WTC11 (cell line): ENCODE results near the gene WDR1. TPM values are rescaled to one million over a fixed set of nuclear protein-coding genes. Genes with fewer than 3 reads are reported as not detected.

Experiments used
- ATAC-seq: fragments of 200-7000 bp; cut with Tn5 transposase; 2 replicates; pipeline ENCODE4 v1.10.0; 2021; ENCODE audit warnings: mild to moderate bottlenecking, moderate library complexity
- CTCF ChIA-PET: fragments of 300-600 bp; sonication (Branson Sonifier 250); formaldehyde crosslinking; loops from one replicate; lab custom pipeline; 2021; ENCODE audit warnings: antibody characterized with exemption; lab: Charles Lee
- POLR2A ChIA-PET: fragments of 350-600 bp; sonication (Branson Sonifier 250); formaldehyde crosslinking; loops from one replicate; lab custom pipeline; 2021; ENCODE audit warnings: antibody characterized with exemption; lab: Charles Lee
- DNase-seq: peaks from one replicate; pipeline ENCODE4 v3.0.0; 2021; ENCODE audit warnings: low spot score
- H3K27ac Mint-ChIP-seq: 2 replicates; pipeline ENCODE4 v1.8.0; 2021; ENCODE audit warnings: mixed read lengths
- H3K27me3 Mint-ChIP-seq: 2 replicates; pipeline ENCODE4 v1.8.0; 2021; ENCODE audit warnings: low read depth, mild to moderate bottlenecking, moderate library complexity, mixed read lengths
- H3K36me3 Mint-ChIP-seq: 2 replicates; pipeline ENCODE4 v1.8.0; 2021; ENCODE audit warnings: mixed read lengths
- H3K4me1 Mint-ChIP-seq: 2 replicates; pipeline ENCODE4 v1.8.0; 2022; ENCODE audit warnings: mixed read lengths
- H3K4me3 Mint-ChIP-seq: 2 replicates; pipeline ENCODE4 v1.8.0; 2021; ENCODE audit warnings: mild to moderate bottlenecking, moderate library complexity, mixed read lengths
- H3K9me3 Mint-ChIP-seq: 2 replicates; pipeline ENCODE4 v1.8.0; 2021; ENCODE audit warnings: mixed read lengths
- ATF6 ChIP-seq: sonication (generic); formaldehyde crosslinking; IDR thresholded peaks from 2 replicates; pipeline ENCODE4 v1.8.1; 2023; ENCODE audit warnings: mild to moderate bottlenecking, missing genetic modification reagents
- FOXK1 ChIP-seq: sonication (generic); formaldehyde crosslinking; IDR thresholded peaks from 2 replicates; pipeline ENCODE4 v1.8.0; 2022; ENCODE audit warnings: mild to moderate bottlenecking, moderate library complexity, missing genetic modification reagents
- GRHL2 ChIP-seq: fragments of 250-450 bp; sonication (Bioruptor Pico); IDR thresholded peaks from 2 replicates; pipeline ENCODE4 v1.8.0; 2022; ENCODE audit warnings: mild to moderate bottlenecking, moderate library complexity; ENCODE audit not compliant: insufficient replicate concordance, severe bottlenecking
- HMGA2 ChIP-seq: fragments of 250-450 bp; sonication (Bioruptor Pico); IDR thresholded peaks from 2 replicates; pipeline ENCODE4 v1.4.0; 2021; ENCODE audit warnings: mild to moderate bottlenecking, moderate library complexity
- IRF2 ChIP-seq: sonication (generic); formaldehyde crosslinking; IDR thresholded peaks from 2 replicates; pipeline ENCODE4 v1.8.0; 2022; ENCODE audit warnings: low read depth, missing genetic modification reagents, borderline replicate concordance
- JAZF1 ChIP-seq: fragments of 250-450 bp; sonication (Bioruptor Pico); IDR thresholded peaks from 2 replicates; pipeline ENCODE4 v1.9.0; 2021; ENCODE audit warnings: moderate library complexity, mild to moderate bottlenecking, inconsistent platforms
- JUN ChIP-seq: sonication (generic); formaldehyde crosslinking; IDR thresholded peaks from 2 replicates; pipeline ENCODE4 v1.8.0; 2023; ENCODE audit warnings: mild to moderate bottlenecking, missing genetic modification reagents
- NFYB ChIP-seq: sonication (generic); formaldehyde crosslinking; conservative IDR thresholded peaks from 2 replicates; pipeline ENCODE4 v1.8.0; 2022; ENCODE audit warnings: low read depth, missing genetic modification reagents
- OVOL2 ChIP-seq: fragments of 250-450 bp; sonication (Bioruptor Pico); IDR thresholded peaks from 2 replicates; pipeline ENCODE4 v1.9.0; 2021; ENCODE audit warnings: mild to moderate bottlenecking, borderline replicate concordance
- RORB ChIP-seq: fragments of 250-450 bp; sonication (Bioruptor Pico); IDR thresholded peaks from 2 replicates; pipeline ENCODE4 v1.9.0; 2021; ENCODE audit warnings: mild to moderate bottlenecking
- SMAD3 ChIP-seq: sonication (generic); formaldehyde crosslinking; IDR thresholded peaks from 2 replicates; pipeline ENCODE4 v1.8.0; 2022; ENCODE audit warnings: missing genetic modification reagents, mild to moderate bottlenecking, borderline replicate concordance
- TP53 ChIP-seq: sonication (generic); formaldehyde crosslinking; IDR thresholded peaks from 2 replicates; pipeline ENCODE4 v1.8.1; 2023; ENCODE audit warnings: mild to moderate bottlenecking, missing genetic modification reagents
- ZNF263 ChIP-seq: sonication (generic); formaldehyde crosslinking; IDR thresholded peaks from 2 replicates; pipeline ENCODE4 v1.8.1; 2022; ENCODE audit warnings: low read depth, mild to moderate bottlenecking, moderate library complexity, missing genetic modification reagents
- ZNF281 ChIP-seq: sonication (generic); formaldehyde crosslinking; IDR thresholded peaks from 2 replicates; pipeline ENCODE4 v1.8.0; 2023; ENCODE audit warnings: mild to moderate bottlenecking, missing genetic modification reagents
- ZNF317 ChIP-seq: sonication (generic); formaldehyde crosslinking; IDR thresholded peaks from 2 replicates; pipeline ENCODE4 v1.8.1; 2023; ENCODE audit warnings: low read depth, mild to moderate bottlenecking, moderate library complexity, missing genetic modification reagents, borderline replicate concordance
- ZNF532 ChIP-seq: fragments of 250-450 bp; sonication (Bioruptor Pico); IDR thresholded peaks from 2 replicates; pipeline ENCODE4 v1.9.0; 2021; ENCODE audit warnings: mild to moderate bottlenecking, borderline replicate concordance
- total RNA-seq: library from RNA; stranded (reverse); gene quantifications from 3 replicates; pipeline ENCODE4 v1.2.3, GENCODE V29; 2021

Gene WDR1
- total RNA-seq, 1 experiment from 2014 or later: 288 TPM

GRCh38 chr4:10085386-10085785, 31.2 kb downstream of the WDR1 start:
- ATAC-seq (no peak), DNase-seq (no peak)
- TF ChIP-seq FOXK1 (CRISPR knock-in tag) (no peak), TP53 (CRISPR knock-in tag) (no peak), SMAD3 (CRISPR knock-in tag) (no peak), RORB (no peak), ATF6 (CRISPR knock-in tag) (no peak), ZNF317 (CRISPR knock-in tag) (no peak), ZNF532 (CRISPR knock-in tag) (no peak), NFYB (CRISPR knock-in tag) (no peak), JAZF1 (CRISPR knock-in tag) (no peak), IRF2 (CRISPR knock-in tag) (no peak), ZNF263 (CRISPR knock-in tag) (no peak)

DNA sequence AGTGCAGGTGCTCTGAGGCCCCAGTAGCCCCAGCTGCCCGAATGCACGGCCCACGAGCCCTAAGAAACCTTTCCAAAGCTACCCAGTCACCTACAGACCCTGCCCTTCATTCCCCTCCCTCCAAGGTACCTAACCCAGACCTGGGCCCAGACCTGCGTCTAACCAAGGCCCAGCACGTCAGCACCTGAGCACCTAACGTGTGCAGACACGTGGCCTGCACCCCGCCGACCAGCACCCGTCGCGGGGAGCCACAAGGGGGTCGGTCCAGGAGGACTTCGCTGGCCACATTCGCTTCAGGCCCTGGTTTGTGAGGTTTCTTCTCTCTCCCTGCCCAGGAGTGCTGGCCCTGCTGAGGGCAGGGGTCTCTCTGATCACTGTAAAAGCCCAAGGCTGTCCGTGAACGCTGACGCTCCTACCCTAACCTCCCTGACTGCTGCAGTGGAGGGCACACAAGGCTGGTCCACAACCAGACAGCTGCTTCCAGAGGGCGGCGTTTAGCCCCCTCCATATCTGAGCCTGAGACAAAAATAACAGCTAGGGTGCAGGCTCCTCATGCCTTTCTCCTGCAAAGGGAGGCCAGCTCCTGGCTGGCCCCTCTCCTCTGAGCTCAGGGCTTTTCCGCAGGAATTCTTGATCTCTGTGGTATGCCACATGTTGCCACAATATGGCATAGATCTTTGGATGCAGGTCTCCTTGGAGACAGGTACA, 31.8 kb downstream of the WDR1 start:
- no peak for ATAC-seq
- no peaks in the 10 kb centered on the region for H3K27me3 Mint-ChIP-seq
- TF ChIP-seq HMGA2 (CRISPR knock-in tag): no peak
- TF ChIP-seq GRHL2 (CRISPR knock-in tag): no peak
- no peak for TF ChIP-seq RORB
- no peak for TF ChIP-seq OVOL2 (CRISPR knock-in tag)
- TF ChIP-seq ZNF263 (CRISPR knock-in tag): no peak
- TF ChIP-seq ZNF281: no peak
- no peak for TF ChIP-seq JUN
- TF ChIP-seq, all 79 proteins: peak for 0
- Mint-ChIP-seq H3K36me3 (peaks cover 77% of the 10 kb centered on the region), H3K4me3 (no peak overlapping the region), H3K9me3 (no peaks in the 10 kb centered on the region), H3K27ac (no peak overlapping the region; the same call in 1 of the 2 replicates), H3K4me1 (no peaks in the 10 kb centered on the region)
- DNase-seq: no peak
- CTCF ChIA-PET: no interaction called here
- POLR2A ChIA-PET: interaction anchor here (0.5 kb wide), 1 partner anchor 32 kb away, joined by 9 read pairs; the partner anchor contains the start of gene WDR1

More at GRCh38 chr4:10085386-10085785, 31.2 kb downstream of the WDR1 start:
- Mint-ChIP-seq H3K36me3 (peaks cover 82% of the 10 kb centered on the region), H3K9me3 (no peaks in the 10 kb centered on the region), H3K27me3 (no peaks in the 10 kb centered on the region), H3K4me1 (no peaks in the 10 kb centered on the region), H3K4me3 (no peak overlapping the region), H3K27ac (no peak overlapping the region)
- POLR2A ChIA-PET: no interaction called here
- CTCF ChIA-PET: no interaction called here
